ENCODE data around the gene DKKL1. TPM values are rescaled to one million over a fixed set of nuclear protein-coding genes. Genes with fewer than 3 reads are reported as not detected.

Gene DKKL1
- total RNA-seq, 2 experiments from 2014 or later: 0.61 to 0.63 TPM

DNA sequence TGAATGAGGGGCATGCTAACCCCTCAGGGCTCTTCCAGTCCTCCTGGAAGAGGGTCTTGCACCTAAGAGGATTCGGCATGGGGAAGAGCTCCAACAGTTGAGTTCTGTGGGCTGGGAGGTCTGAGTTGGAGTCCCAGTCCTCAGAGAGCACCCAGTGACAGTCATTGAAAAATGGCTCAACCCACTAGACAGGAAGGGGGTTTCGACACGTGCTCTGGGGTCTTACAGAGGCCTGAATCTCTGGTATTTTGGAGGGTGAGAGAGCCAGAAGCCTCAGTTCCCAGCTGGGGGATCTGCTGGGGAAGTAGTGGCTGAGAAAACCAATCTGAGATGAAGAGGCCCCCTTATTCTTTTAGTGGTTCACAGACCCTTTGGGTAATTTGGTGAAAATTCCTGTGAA lies 50.6 kb downstream of the DKKL1 start:
- Histone ChIP-seq H3K9me3 (ENCODE audit: low read length) (no peaks in the 10 kb centered on the region), H3K4me1 (ENCODE audit: insufficient read depth, low read length, poor library complexity, severe bottlenecking) (peaks cover 70% of the 10 kb centered on the region), H2AFZ (ENCODE audit: low read length) (no peak overlapping the region), H3K4me2 (ENCODE audit: low read length) (no peak overlapping the region), H3K9me2 (ENCODE audit: insufficient read depth, low read length) (no peaks in the 10 kb centered on the region), H3K36me3 (ENCODE audit: insufficient read depth, low read length) (no peaks in the 10 kb centered on the region), H3K27ac (ENCODE audit: low read depth, low read length, poor library complexity, severe bottlenecking) (no peak overlapping the region), H3K4me3 (ENCODE audit: low read depth, low read length, poor library complexity, severe bottlenecking) (no peak overlapping the region), H4K20me1 (ENCODE audit: insufficient read depth, low read length) (no peaks in the 10 kb centered on the region), H3K79me2 (ENCODE audit: insufficient read depth, low read depth, low read length) (no peaks in the 10 kb centered on the region)
- TF ChIP-seq, protein P1, sequence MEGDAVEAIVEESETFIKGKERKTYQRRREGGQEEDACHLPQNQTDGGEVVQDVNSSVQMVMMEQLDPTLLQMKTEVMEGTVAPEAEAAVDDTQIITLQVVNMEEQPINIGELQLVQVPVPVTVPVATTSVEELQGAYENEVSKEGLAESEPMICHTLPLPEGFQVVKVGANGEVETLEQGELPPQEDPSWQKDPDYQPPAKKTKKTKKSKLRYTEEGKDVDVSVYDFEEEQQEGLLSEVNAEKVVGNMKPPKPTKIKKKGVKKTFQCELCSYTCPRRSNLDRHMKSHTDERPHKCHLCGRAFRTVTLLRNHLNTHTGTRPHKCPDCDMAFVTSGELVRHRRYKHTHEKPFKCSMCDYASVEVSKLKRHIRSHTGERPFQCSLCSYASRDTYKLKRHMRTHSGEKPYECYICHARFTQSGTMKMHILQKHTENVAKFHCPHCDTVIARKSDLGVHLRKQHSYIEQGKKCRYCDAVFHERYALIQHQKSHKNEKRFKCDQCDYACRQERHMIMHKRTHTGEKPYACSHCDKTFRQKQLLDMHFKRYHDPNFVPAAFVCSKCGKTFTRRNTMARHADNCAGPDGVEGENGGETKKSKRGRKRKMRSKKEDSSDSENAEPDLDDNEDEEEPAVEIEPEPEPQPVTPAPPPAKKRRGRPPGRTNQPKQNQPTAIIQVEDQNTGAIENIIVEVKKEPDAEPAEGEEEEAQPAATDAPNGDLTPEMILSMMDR (conservative IDR thresholded peaks at IDR 0.05; ENCODE audit: low read length): no peak
- no peak for TF ChIP-seq EZH2phosphoT487 (IDR thresholded peaks at IDR 0.05; ENCODE audit: borderline replicate concordance, low read depth, low read length)
- POLR2A ChIA-PET: interaction anchor here (0.6 kb wide), 1 partner anchor 36 kb away, joined by 3 read pairs; no protein-coding TSS in a partner anchor
- BruUV-seq (replicated peaks): no TSS peak
- no peak for DNase-seq (ENCODE audit: low spot score)
- CTCF ChIA-PET (ENCODE audit: unreplicated experiment): no interaction called here
- intact Hi-C loops (cut with micrococcal nuclease; ENCODE audit: unreplicated experiment): no loop called here

DNA sequence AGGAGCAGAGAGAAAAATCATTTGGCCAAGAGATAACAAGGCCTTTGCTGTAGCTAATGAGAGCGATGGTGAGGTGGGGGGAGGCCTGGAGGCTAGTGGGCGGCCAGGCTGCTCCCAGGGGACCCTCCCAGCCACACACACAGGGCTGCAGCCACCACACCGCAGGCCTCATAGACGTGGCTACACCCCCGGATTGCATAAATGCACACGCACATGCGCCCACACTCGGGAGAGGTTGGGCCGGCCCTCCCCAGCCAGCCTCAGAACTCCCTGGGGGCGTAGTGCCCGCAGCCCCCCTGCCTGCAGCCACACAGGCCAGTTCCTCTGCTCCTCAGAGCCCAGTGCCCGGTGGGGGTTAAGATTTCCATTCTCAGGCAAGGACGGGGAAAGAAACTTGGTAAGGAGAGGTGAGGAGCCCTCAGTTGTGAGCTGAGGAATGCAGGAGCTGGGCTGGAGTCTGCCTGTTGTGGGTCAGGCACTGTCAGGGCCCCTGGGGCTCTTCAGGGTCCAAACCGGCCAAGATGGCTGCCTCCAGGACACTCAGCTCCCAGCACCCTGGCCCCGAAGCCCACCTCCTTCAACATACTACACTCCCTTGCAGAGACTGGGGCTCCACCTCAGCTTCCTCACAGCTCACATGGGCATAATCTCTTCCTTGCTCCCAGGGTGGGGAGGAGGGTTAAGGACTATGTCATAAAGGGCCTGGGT lies 51.6 kb downstream of the DKKL1 start:
- ChIA-PET CTCF (ENCODE audit: unreplicated experiment) (no interaction called here), POLR2A (interaction anchor here (0.6 kb wide), 1 partner anchor 611 kb away, joined by 4 read pairs; no protein-coding TSS in a partner anchor)
- Histone ChIP-seq H4K20me1 (ENCODE audit: insufficient read depth, low read length) (no peaks in the 10 kb centered on the region), H3K36me3 (ENCODE audit: insufficient read depth, low read length) (no peaks in the 10 kb centered on the region), H3K79me2 (ENCODE audit: insufficient read depth, low read depth, low read length) (no peaks in the 10 kb centered on the region), H3K4me2 (ENCODE audit: low read length) (peak overlapping the region; percentile 39; the same call in 1 of the 2 replicates), H3K27ac (ENCODE audit: low read depth, low read length, poor library complexity, severe bottlenecking) (no peak overlapping the region), H3K9me3 (ENCODE audit: low read length) (no peaks in the 10 kb centered on the region), H3K4me1 (ENCODE audit: insufficient read depth, low read length, poor library complexity, severe bottlenecking) (peaks cover 60% of the 10 kb centered on the region), H2AFZ (ENCODE audit: low read length) (peak overlapping the region; percentile 45), H3K4me3 (ENCODE audit: low read depth, low read length, poor library complexity, severe bottlenecking) (no peak overlapping the region), H3K9me2 (ENCODE audit: insufficient read depth, low read length) (no peaks in the 10 kb centered on the region)
- intact Hi-C loops (cut with micrococcal nuclease; ENCODE audit: unreplicated experiment): no loop called here
- TF ChIP-seq, protein P1 (conservative IDR thresholded peaks at IDR 0.05; ENCODE audit: low read length): no peak
- no peak for TF ChIP-seq EZH2phosphoT487 (IDR thresholded peaks at IDR 0.05; ENCODE audit: borderline replicate concordance, low read depth, low read length)
- no TSS peak for BruUV-seq (replicated peaks)
- peak; percentile 19 for DNase-seq (ENCODE audit: low spot score)

DNA sequence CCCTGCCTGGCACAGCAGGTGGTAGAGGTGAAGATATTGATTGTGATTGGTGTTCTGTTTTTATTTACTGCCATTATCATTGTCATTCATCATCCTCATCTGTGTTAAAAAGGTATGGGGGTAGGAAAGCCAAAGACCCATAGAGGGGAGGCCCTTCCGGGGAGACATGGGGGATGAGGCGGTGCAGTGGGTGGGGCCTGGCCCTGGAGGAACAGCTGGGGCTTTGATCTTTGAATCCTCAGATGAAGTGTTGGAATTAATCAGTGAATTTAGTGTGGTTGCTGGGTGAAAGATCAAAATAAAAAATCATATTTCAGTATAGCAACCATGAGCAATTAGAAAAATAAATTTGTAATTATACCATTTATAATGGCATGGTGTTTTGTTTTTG lies 52.1 kb downstream of the DKKL1 start:
- intact Hi-C loops (cut with micrococcal nuclease; ENCODE audit: unreplicated experiment): no loop called here
- Histone ChIP-seq H3K4me1 (ENCODE audit: insufficient read depth, low read length, poor library complexity, severe bottlenecking) (peaks cover 60% of the 10 kb centered on the region), H3K4me2 (ENCODE audit: low read length) (peak overlapping the region; percentile 39; the same call in 1 of the 2 replicates), H3K4me3 (ENCODE audit: low read depth, low read length, poor library complexity, severe bottlenecking) (no peak overlapping the region), H3K9me3 (ENCODE audit: low read length) (no peaks in the 10 kb centered on the region), H4K20me1 (ENCODE audit: insufficient read depth, low read length) (no peaks in the 10 kb centered on the region), H3K27ac (ENCODE audit: low read depth, low read length, poor library complexity, severe bottlenecking) (no peak overlapping the region), H3K79me2 (ENCODE audit: insufficient read depth, low read depth, low read length) (no peaks in the 10 kb centered on the region), H3K36me3 (ENCODE audit: insufficient read depth, low read length) (no peaks in the 10 kb centered on the region), H3K9me2 (ENCODE audit: insufficient read depth, low read length) (no peaks in the 10 kb centered on the region), H2AFZ (ENCODE audit: low read length) (peak overlapping the region; percentile 45)
- DNase-seq (ENCODE audit: low spot score): no peak
- no TSS peak for BruUV-seq (replicated peaks)
- ChIA-PET CTCF (ENCODE audit: unreplicated experiment) (no interaction called here), POLR2A (no interaction called here)
- no peak for TF ChIP-seq EZH2phosphoT487 (IDR thresholded peaks at IDR 0.05; ENCODE audit: borderline replicate concordance, low read depth, low read length)
- TF ChIP-seq, protein P1 (conservative IDR thresholded peaks at IDR 0.05; ENCODE audit: low read length): no peak
